Suppressor macrophage treated with lipopolysaccharide for 4 hours (primary cell): ENCODE measurements around the gene NTM.

Experiments used
- DNase-seq: peaks from one replicate; pipeline ENCODE4 v3.0.0-alpha.2; 2020

NTM gene

GRCh38 chr11:131985846-131986301 is 615.5 kb downstream of the NTM start:
- no peak for DNase-seq

GRCh38 chr11:131987703-131988102 is 617.3 kb downstream of the NTM start:
- no peak for DNase-seq

- DNase-seq, result no peak
These were observed 621.2 kb downstream of the NTM start for GRCh38 chr11:131991606-131992005.

- DNase-seq, result no peak
These were observed 622.8 kb downstream of the NTM start for GRCh38 chr11:131993246-131993645.

GRCh38 chr11:131998020-131998419 is 627.6 kb downstream of the NTM start:
- DNase-seq, result no peak

- DNase-seq, result no peak
These were observed 628.7 kb downstream of the NTM start for GRCh38 chr11:131999084-131999483.

- DNase-seq, result no peak
These were observed 629.5 kb downstream of the NTM start for GRCh38 chr11:131999955-132000354.

GRCh38 chr11:132005887-132006286 is 635.5 kb downstream of the NTM start:
- DNase-seq, result no peak

- DNase-seq, result no peak
These were observed 636.6 kb downstream of the NTM start for GRCh38 chr11:132006884-132007580.

- DNase-seq, result no peak
These were observed 637.8 kb downstream of the NTM start for GRCh38 chr11:132008226-132008625.

- no peak for DNase-seq
These were observed 638.5 kb downstream of the NTM start for GRCh38 chr11:132008872-132009271.

GRCh38 chr11:132020001-132020400 is 649.6 kb downstream of the NTM start:
- DNase-seq, result no peak

- no peak for DNase-seq
These were observed 651.9 kb downstream of the NTM start for GRCh38 chr11:132022285-132022684.

- no peak for DNase-seq
These were observed 652.5 kb downstream of the NTM start for GRCh38 chr11:132022733-132023478.

- DNase-seq, result peak; percentile 46
These were observed 654.3 kb downstream of the NTM start for GRCh38 chr11:132024587-132025295.

GRCh38 chr11:132026746-132027145 is 656.3 kb downstream of the NTM start:
- no peak for DNase-seq

- DNase-seq, result no peak
These were observed 658.2 kb downstream of the NTM start for GRCh38 chr11:132028380-132029240.

- DNase-seq, result no peak
These were observed 660.5 kb downstream of the NTM start for GRCh38 chr11:132030896-132031295.

GRCh38 chr11:132032555-132032954 is 662.1 kb downstream of the NTM start:
- no peak for DNase-seq

GRCh38 chr11:132033051-132033450 is 662.6 kb downstream of the NTM start:
- no peak for DNase-seq

- DNase-seq, result no peak
These were observed 664.8 kb downstream of the NTM start for GRCh38 chr11:132035228-132035627.

- DNase-seq, result no peak
These were observed 665.4 kb downstream of the NTM start for GRCh38 chr11:132035766-132036165.

- no peak for DNase-seq
These were observed 665.8 kb downstream of the NTM start for GRCh38 chr11:132036220-132036619.
